ENCODE measurements around the gene GRM2.

The GRM2 gene

GRCh38 chr3:51686056-51686455 is 20.8 kb upstream of the GRM2 start:
- Mint-ChIP-seq H3K27me3 (no peaks in the 10 kb centered on the region), H3K9me3 (no peaks in the 10 kb centered on the region), H3K36me3 (peaks cover 51 to 72% of the 10 kb centered on the region in 2 donors), H3K4me1 (peaks cover 57 to 59% of the 10 kb centered on the region in 2 donors), H3K4me3 (peak overlapping the region; percentile 7 to 77), H3K27ac (peak overlapping the region; percentile 94)
- ATAC-seq (replicated peaks) = no peak
- DNase-seq = no peak

GRCh38 chr3:51686512-51687215 is 20.2 kb upstream of the GRM2 start:
- ATAC-seq (replicated peaks) (peak; percentile 79 to 85), DNase-seq (peak; percentile 56)
- H3K9me3 Mint-ChIP-seq = no peaks in the 10 kb centered on the region
- H3K27ac Mint-ChIP-seq = peak overlapping the region; percentile 94
- peaks cover 51 to 53% of the 10 kb centered on the region in 2 donors for H3K4me1 Mint-ChIP-seq
- H3K4me3 Mint-ChIP-seq = peak overlapping the region; percentile 7 to 77
- no peaks in the 10 kb centered on the region for H3K27me3 Mint-ChIP-seq
- peaks cover 51 to 69% of the 10 kb centered on the region in 2 donors for H3K36me3 Mint-ChIP-seq

GRCh38 chr3:51687431-51688205 is 19.2 kb upstream of the GRM2 start:
- H3K4me3 Mint-ChIP-seq = no peak overlapping the region
- peaks cover 53 to 65% of the 10 kb centered on the region in 2 donors for H3K36me3 Mint-ChIP-seq
- no peaks in the 10 kb centered on the region for H3K9me3 Mint-ChIP-seq
- ATAC-seq (replicated peaks) (no peak), DNase-seq (no peak)
- H3K4me1 Mint-ChIP-seq = peaks cover 43 to 44% of the 10 kb centered on the region in 2 donors
- no peaks in the 10 kb centered on the region for H3K27me3 Mint-ChIP-seq
- H3K27ac Mint-ChIP-seq = peak overlapping the region; percentile 92

GRCh38 chr3:51688206-51688600 is 18.7 kb upstream of the GRM2 start:
- no peak overlapping the region for H3K4me3 Mint-ChIP-seq
- H3K4me1 Mint-ChIP-seq = peaks cover 37 to 38% of the 10 kb centered on the region in 2 donors
- no peaks in the 10 kb centered on the region for H3K9me3 Mint-ChIP-seq
- H3K27me3 Mint-ChIP-seq = no peaks in the 10 kb centered on the region
- H3K36me3 Mint-ChIP-seq = peaks cover 49 to 59% of the 10 kb centered on the region in 2 donors
- DNase-seq = no peak
- H3K27ac Mint-ChIP-seq = no peak overlapping the region
- no peak for ATAC-seq (replicated peaks)

GRCh38 chr3:51691021-51691420 is 15.8 kb upstream of the GRM2 start:
- DNase-seq (no peak), ATAC-seq (replicated peaks) (no peak)
- Mint-ChIP-seq H3K4me3 (no peak overlapping the region), H3K27ac (no peak overlapping the region), H3K9me3 (no peaks in the 10 kb centered on the region), H3K27me3 (no peaks in the 10 kb centered on the region), H3K36me3 (peaks cover 41 to 54% of the 10 kb centered on the region in 2 donors), H3K4me1 (peaks cover 22 to 31% of the 10 kb centered on the region in 2 donors)

GRCh38 chr3:51691949-51692348 is 14.9 kb upstream of the GRM2 start:
- no peak for DNase-seq
- H3K4me1 Mint-ChIP-seq = peaks cover 12 to 21% of the 10 kb centered on the region in 2 donors
- H3K36me3 Mint-ChIP-seq = peaks cover 33 to 48% of the 10 kb centered on the region in 2 donors
- H3K9me3 Mint-ChIP-seq = no peaks in the 10 kb centered on the region
- no peak overlapping the region for H3K27ac Mint-ChIP-seq
- no peaks in the 10 kb centered on the region for H3K27me3 Mint-ChIP-seq
- ATAC-seq (replicated peaks) = no peak
- no peak overlapping the region for H3K4me3 Mint-ChIP-seq

- H3K36me3 Mint-ChIP-seq = peaks cover 30 to 44% of the 10 kb centered on the region in 2 donors
- H3K9me3 Mint-ChIP-seq = no peaks in the 10 kb centered on the region
- no peak overlapping the region for H3K27ac Mint-ChIP-seq
- H3K27me3 Mint-ChIP-seq = no peaks in the 10 kb centered on the region
- DNase-seq = no peak
- no peak for ATAC-seq (replicated peaks)
- H3K4me1 Mint-ChIP-seq = peaks cover 5 to 12% of the 10 kb centered on the region in 2 donors
- no peak overlapping the region for H3K4me3 Mint-ChIP-seq
These were observed 13.9 kb upstream of the GRM2 start for GRCh38 chr3:51692980-51693395.

GRCh38 chr3:51696954-51697353 is 9.9 kb upstream of the GRM2 start:
- ATAC-seq (replicated peaks) (no peak), DNase-seq (no peak)
- Mint-ChIP-seq H3K4me1 (peaks cover 2 to 5% of the 10 kb centered on the region in 2 donors), H3K4me3 (no peak overlapping the region), H3K9me3 (no peaks in the 10 kb centered on the region), H3K27me3 (no peaks in the 10 kb centered on the region), H3K27ac (no peak overlapping the region), H3K36me3 (peaks cover 37 to 51% of the 10 kb centered on the region in 2 donors)

GRCh38 chr3:51698209-51698608 is 8.7 kb upstream of the GRM2 start:
- DNase-seq = no peak
- H3K4me3 Mint-ChIP-seq = no peak overlapping the region
- H3K27me3 Mint-ChIP-seq = no peaks in the 10 kb centered on the region
- no peak for ATAC-seq (replicated peaks)
- peaks cover 2 to 5% of the 10 kb centered on the region in 2 donors for H3K4me1 Mint-ChIP-seq
- H3K9me3 Mint-ChIP-seq = no peaks in the 10 kb centered on the region
- H3K27ac Mint-ChIP-seq = no peak overlapping the region
- peaks cover 41 to 60% of the 10 kb centered on the region in 2 donors for H3K36me3 Mint-ChIP-seq

GRCh38 chr3:51700403-51700802 is 6.5 kb upstream of the GRM2 start:
- H3K9me3 Mint-ChIP-seq = no peaks in the 10 kb centered on the region
- H3K27me3 Mint-ChIP-seq = no peaks in the 10 kb centered on the region
- H3K27ac Mint-ChIP-seq = no peak overlapping the region
- H3K4me3 Mint-ChIP-seq = no peak overlapping the region
- ATAC-seq (replicated peaks) (no peak), DNase-seq (no peak)
- H3K4me1 Mint-ChIP-seq = no peaks in the 10 kb centered on the region
- peaks cover 40 to 68% of the 10 kb centered on the region in 2 donors for H3K36me3 Mint-ChIP-seq

- Mint-ChIP-seq H3K27ac (no peak overlapping the region), H3K4me1 (peaks cover 6 to 13% of the 10 kb centered on the region in 2 donors), H3K27me3 (peaks cover 0 to under 1% of the 10 kb centered on the region in 2 donors), H3K9me3 (no peaks in the 10 kb centered on the region), H3K4me3 (no peak overlapping the region), H3K36me3 (peaks cover 46 to 71% of the 10 kb centered on the region in 2 donors)
- ATAC-seq (replicated peaks) (no peak), DNase-seq (no peak)
These were observed 4.7 kb upstream of the GRM2 start for GRCh38 chr3:51702156-51702555.

- Mint-ChIP-seq H3K4me3 (no peak overlapping the region), H3K27ac (peak overlapping the region; percentile 31), H3K9me3 (no peaks in the 10 kb centered on the region), H3K27me3 (peaks cover 0 to 7% of the 10 kb centered on the region in 2 donors), H3K36me3 (peaks cover 44 to 69% of the 10 kb centered on the region in 2 donors), H3K4me1 (peaks cover 8 to 17% of the 10 kb centered on the region in 2 donors)
- no peak for ATAC-seq (replicated peaks)
- no peak for DNase-seq
These were observed 3.7 kb upstream of the GRM2 start for GRCh38 chr3:51703068-51703760.

- H3K27me3 Mint-ChIP-seq = peaks cover 0 to 7% of the 10 kb centered on the region in 2 donors
- H3K9me3 Mint-ChIP-seq = no peaks in the 10 kb centered on the region
- peaks cover 42 to 63% of the 10 kb centered on the region in 2 donors for H3K36me3 Mint-ChIP-seq
- H3K27ac Mint-ChIP-seq = no peak overlapping the region
- no peak for ATAC-seq (replicated peaks)
- no peak overlapping the region for H3K4me3 Mint-ChIP-seq
- no peak for DNase-seq
- H3K4me1 Mint-ChIP-seq = peaks cover 8 to 17% of the 10 kb centered on the region in 2 donors
These were observed 2.9 kb upstream of the GRM2 start for GRCh38 chr3:51703761-51704510.

- peaks cover 0 to 7% of the 10 kb centered on the region in 2 donors for H3K27me3 Mint-ChIP-seq
- H3K36me3 Mint-ChIP-seq = peaks cover 36 to 58% of the 10 kb centered on the region in 2 donors
- H3K4me3 Mint-ChIP-seq = no peak overlapping the region
- ATAC-seq (replicated peaks) (no peak), DNase-seq (no peak)
- H3K4me1 Mint-ChIP-seq = peaks cover 9 to 17% of the 10 kb centered on the region in 2 donors
- H3K27ac Mint-ChIP-seq = no peak overlapping the region
- no peaks in the 10 kb centered on the region for H3K9me3 Mint-ChIP-seq
These were observed 2.3 kb upstream of the GRM2 start for GRCh38 chr3:51704511-51704950.
